GM12891 (cell line): Measurements from ENCODE around the gene CCDC102A.
"Not testable (repeated sequence)": the region's sequence is repeated elsewhere in the genome, so short reads cannot be mapped to it uniquely, and the experiment has no call there.

ENCODE experiments used
- PAX5 ChIP-seq: IDR thresholded peaks from 2 replicates; pipeline ENCODE4 v1.6.1; 2011; ENCODE audit warnings: low read length, moderate library complexity, mild to moderate bottlenecking; ENCODE audit not compliant: insufficient read depth, severe bottlenecking
- POLR2A ChIP-seq: IDR thresholded peaks from 2 replicates; pipeline ENCODE4 v1.6.1; 2011; ENCODE audit warnings: low read depth, low read length, control low read depth
- POLR2AphosphoS5 ChIP-seq: IDR thresholded peaks from 2 replicates; pipeline ENCODE4 v1.6.1; 2011; ENCODE audit warnings: low read depth, low read length, control low read depth
- POU2F2 ChIP-seq: IDR thresholded peaks from 2 replicates; pipeline ENCODE4 v1.6.1; 2011; ENCODE audit warnings: low read depth, mild to moderate bottlenecking, control low read depth, low read length, moderate library complexity
- SPI1 ChIP-seq: IDR thresholded peaks from 2 replicates; pipeline ENCODE4 v1.6.1; 2011; ENCODE audit warnings: low read depth, low read length, control low read depth
- TAF1 ChIP-seq: IDR thresholded peaks from 2 replicates; pipeline ENCODE4 v1.6.1; 2011; ENCODE audit warnings: low read depth, low read length, control low read depth

GRCh38 chr16:57568772-57569171 lies 32.4 kb upstream of the CCDC102A start:
- not testable (repeated sequence) for TF ChIP-seq POLR2AphosphoS5, POLR2A, TAF1, SPI1, PAX5, POU2F2
